Liver (tissue), 9 donors: ENCODE measurements around the gene MAPK7. TPM values are rescaled to one million over a fixed set of nuclear protein-coding genes. Genes with fewer than 3 reads are reported as not detected.

ENCODE experiments used
- DNase-seq: peaks from one replicate; pipeline ENCODE4 v3.0.0-alpha.2; 2017; ENCODE audit warnings: low spot score
- H3K27ac ChIP-seq, 2 donors: one replicate each; pipeline ENCODE4 v1.7.0; 2013; ENCODE audit warnings: inconsistent platforms in 2 of 2, low read length in 2 of 2, control low read depth in 1 of 2, low read depth in 1 of 2, mild to moderate bottlenecking in 1 of 2
- H3K27me3 ChIP-seq, 4 donors: one replicate each; pipeline versions ENCODE4 v1.6.1 to v1.7.0; 2013; ENCODE audit warnings: low read length in 3 of 4, inconsistent platforms in 1 of 4, mild to moderate bottlenecking in 1 of 4, moderate library complexity in 1 of 4; ENCODE audit not compliant: control insufficient read depth in 4 of 4, insufficient read depth in 4 of 4
- H3K36me3 ChIP-seq, 4 donors: one replicate each; pipeline versions ENCODE4 v1.6.1 to v1.7.0; 2013; ENCODE audit warnings: low read length in 3 of 4, mild to moderate bottlenecking in 3 of 4, low read depth in 1 of 4, moderate library complexity in 1 of 4; ENCODE audit not compliant: control insufficient read depth in 4 of 4, insufficient read depth in 3 of 4
- H3K4me1 ChIP-seq, 4 donors: one replicate each; pipeline versions ENCODE4 v1.6.1 to v1.7.0; 2013; ENCODE audit warnings: low read length in 3 of 4, mild to moderate bottlenecking in 3 of 4, moderate library complexity in 1 of 4; ENCODE audit not compliant: control insufficient read depth in 4 of 4, insufficient read depth in 4 of 4
- H3K4me3 ChIP-seq, 3 donors: one replicate each; pipeline versions ENCODE4 v1.6.1 to v1.7.0; 2013; ENCODE audit warnings: low read length in 3 of 3, control low read depth in 1 of 3, low read depth in 1 of 3, mild to moderate bottlenecking in 1 of 3
- H3K9ac ChIP-seq, 2 donors: one replicate each; pipeline ENCODE4 v1.7.0; 2013; ENCODE audit warnings: low read length in 2 of 2, mild to moderate bottlenecking in 2 of 2, moderate library complexity in 2 of 2, control low read depth in 1 of 2, low read depth in 1 of 2
- H3K9me3 ChIP-seq, 4 donors: one replicate each; pipeline versions ENCODE4 v1.6.1 to v1.7.0; 2013; ENCODE audit warnings: low read length in 3 of 4; ENCODE audit not compliant: control insufficient read depth in 4 of 4
- EGR1 ChIP-seq, 2 donors: IDR thresholded peaks; 2 replicates each; pipeline ENCODE4 v1.6.1; 2016 to 2018; ENCODE audit warnings: antibody characterized with exemption in 2 of 2, low read depth in 2 of 2
- FOXA1 ChIP-seq: IDR thresholded peaks from 2 replicates; pipeline ENCODE4 v1.6.1; 2016; ENCODE audit warnings: antibody characterized with exemption
- FOXA2 ChIP-seq: IDR thresholded peaks from 2 replicates; pipeline ENCODE4 v1.6.1; 2016; ENCODE audit warnings: antibody characterized with exemption
- GABPA ChIP-seq, 2 donors: IDR thresholded peaks in 1 of 2; conservative IDR thresholded peaks in 1 of 2; 2 replicates each; pipeline ENCODE4 v1.6.1; 2016; ENCODE audit warnings: antibody characterized with exemption in 2 of 2, mild to moderate bottlenecking in 1 of 2, moderate library complexity in 1 of 2
- HNF4A ChIP-seq, 2 donors: conservative IDR thresholded peaks; 2 replicates each; pipeline ENCODE4 v1.6.1; 2016; ENCODE audit warnings: antibody characterized with exemption in 2 of 2, mild to moderate bottlenecking in 2 of 2
- HNF4G ChIP-seq: IDR thresholded peaks from 2 replicates; pipeline ENCODE4 v1.6.1; 2016; ENCODE audit warnings: antibody characterized with exemption
- JUND ChIP-seq, 2 donors: IDR thresholded peaks; 2 replicates each; pipeline ENCODE4 v1.6.1; 2016; ENCODE audit warnings: antibody characterized with exemption in 2 of 2
- NR2F2 ChIP-seq: IDR thresholded peaks from 2 replicates; pipeline ENCODE4 v1.6.1; 2016; ENCODE audit warnings: antibody characterized with exemption
- RAD21 ChIP-seq, 2 donors: IDR thresholded peaks; 2 replicates each; pipeline ENCODE4 v1.6.1; 2016; ENCODE audit warnings: antibody characterized with exemption in 2 of 2, mild to moderate bottlenecking in 2 of 2
- RXRA ChIP-seq, 2 donors: IDR thresholded peaks; 2 replicates each; pipeline ENCODE4 v1.6.1; 2017 to 2018; ENCODE audit warnings: antibody characterized with exemption in 2 of 2, mild to moderate bottlenecking in 1 of 2
- SP1 ChIP-seq: IDR thresholded peaks from 2 replicates; pipeline ENCODE4 v1.6.1; 2018; ENCODE audit warnings: antibody characterized with exemption, mild to moderate bottlenecking
- TAF1 ChIP-seq: conservative IDR thresholded peaks from 2 replicates; pipeline ENCODE4 v1.6.1; 2016; ENCODE audit warnings: antibody characterized with exemption, mild to moderate bottlenecking
- YY1 ChIP-seq: IDR thresholded peaks from 2 replicates; pipeline ENCODE4 v1.6.1; 2016; ENCODE audit warnings: antibody characterized with exemption, mild to moderate bottlenecking
- WGBS: extraction: QIAGEN DNeasy Blood & Tissue Kit; methylation state at CpG from one replicate; pipeline ENCODE4 v1.1.7; 2013; 5-methylcytosine and 5-hydroxymethylcytosine counted together
- polyA plus RNA-seq, 2 donors: library from polyadenylated mRNA; stranded (reverse) in 1 of 2; unstranded in 1 of 2; fragments of 200-250 nt in 1 of 2; fragments of >200 nt in 1 of 2; fragmentation: Nextera tagmentation in 1 of 2; extraction: Ambion mirVana in 1 of 2; gene quantifications; one replicate each; pipeline versions ENCODE4 v1.2.1 to v1.2.3, GENCODE V29; 2013 to 2015
- total RNA-seq, 2 donors: library from RNA; depleted of rRNA; stranded (reverse); fragments of >200 nt; gene quantifications; one replicate each; pipeline ENCODE4 v1.2.3, GENCODE V29; 2014
- TF ChIP-seq, protein P1 (sequence below): fragments of 150-350 bp; IDR thresholded peaks from 2 replicates; pipeline ENCODE4 v1.5.1; 2017; ENCODE audit warnings: improper control_type of control experiment, low read depth, low read length; ENCODE audit not compliant: missing input control
- TF ChIP-seq, protein P2 (sequence below): IDR thresholded peaks from 2 replicates; pipeline ENCODE4 v1.6.1; 2016; ENCODE audit warnings: antibody characterized with exemption
- TF ChIP-seq, protein P3 (sequence below): IDR thresholded peaks from 2 replicates; pipeline ENCODE4 v1.6.1; 2016; ENCODE audit warnings: antibody characterized with exemption
- TF ChIP-seq, protein P4 (sequence below): IDR thresholded peaks from 2 replicates; pipeline ENCODE4 v1.6.1; 2016; ENCODE audit warnings: antibody characterized with exemption, mild to moderate bottlenecking
- donor health status: healthy.
- donor health status: healthy.
- donor health status: healthy.
- donor health status: healthy.
- donor health status: healthy.

MAPK7 gene
- total and polyA plus RNA-seq, 4 donors = 3.4 to 8.8 (median 5.2) TPM

DNA sequence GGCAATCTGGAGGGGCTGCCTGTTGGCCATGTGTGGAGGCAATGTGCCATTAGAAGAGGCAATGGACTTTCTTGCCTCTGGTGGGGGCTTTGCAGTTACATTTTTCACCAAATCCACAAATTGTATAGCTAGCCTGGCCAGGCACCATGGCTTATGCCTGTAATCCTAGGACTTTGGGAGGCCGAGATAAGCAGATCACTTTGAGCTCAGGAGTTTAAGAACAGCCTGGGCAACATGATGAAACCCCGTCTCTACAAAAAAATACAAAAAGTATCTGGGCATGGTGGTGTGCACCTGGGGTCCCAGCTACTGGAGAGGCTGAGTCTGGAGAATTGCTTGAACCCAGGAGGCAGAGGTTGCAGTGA lies 30.0 kb downstream of the MAPK7 start:
- Histone ChIP-seq H3K9ac (no peak overlapping the region), H3K4me1 (no peaks in the 10 kb centered on the region), H3K36me3 (no peaks in the 10 kb centered on the region), H3K27ac (no peak overlapping the region), H3K9me3 (no peaks in the 10 kb centered on the region), H3K27me3 (no peaks in the 10 kb centered on the region), H3K4me3 (no peak overlapping the region)
- TF ChIP-seq JUND (IDR thresholded peaks at IDR 0.05) = no peak
- 95% methylated on average over 2 of the region's 2 CpGs for WGBS
- DNase-seq = no peak

DNA sequence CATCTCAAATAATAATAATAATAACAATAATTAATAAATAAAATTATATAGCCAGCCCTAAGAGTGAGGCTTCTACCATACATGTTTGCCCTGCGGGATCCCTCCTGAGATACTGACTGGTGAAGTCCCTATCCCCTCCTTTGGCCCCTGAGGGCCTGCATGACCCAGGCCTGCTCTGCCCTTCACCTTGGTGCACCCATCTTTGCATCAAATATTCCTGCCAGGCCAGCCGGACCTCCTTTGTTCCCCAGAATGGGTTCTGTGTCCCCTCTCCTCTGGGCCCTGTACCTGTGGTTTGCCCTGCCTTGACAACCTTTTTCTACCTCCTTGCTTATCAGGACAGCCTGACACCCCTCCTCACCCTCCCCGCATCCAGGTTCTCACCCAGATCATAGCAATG lies 30.8 kb downstream of the MAPK7 start:
- Histone ChIP-seq H3K27me3 (no peaks in the 10 kb centered on the region), H3K36me3 (no peaks in the 10 kb centered on the region), H3K9ac (no peak overlapping the region), H3K9me3 (no peaks in the 10 kb centered on the region), H3K4me1 (no peaks in the 10 kb centered on the region), H3K27ac (no peak overlapping the region), H3K4me3 (no peak overlapping the region)
- DNase-seq = no peak
- WGBS = 96% methylated on average over 3 of the region's 3 CpGs
- TF ChIP-seq, protein P1, sequence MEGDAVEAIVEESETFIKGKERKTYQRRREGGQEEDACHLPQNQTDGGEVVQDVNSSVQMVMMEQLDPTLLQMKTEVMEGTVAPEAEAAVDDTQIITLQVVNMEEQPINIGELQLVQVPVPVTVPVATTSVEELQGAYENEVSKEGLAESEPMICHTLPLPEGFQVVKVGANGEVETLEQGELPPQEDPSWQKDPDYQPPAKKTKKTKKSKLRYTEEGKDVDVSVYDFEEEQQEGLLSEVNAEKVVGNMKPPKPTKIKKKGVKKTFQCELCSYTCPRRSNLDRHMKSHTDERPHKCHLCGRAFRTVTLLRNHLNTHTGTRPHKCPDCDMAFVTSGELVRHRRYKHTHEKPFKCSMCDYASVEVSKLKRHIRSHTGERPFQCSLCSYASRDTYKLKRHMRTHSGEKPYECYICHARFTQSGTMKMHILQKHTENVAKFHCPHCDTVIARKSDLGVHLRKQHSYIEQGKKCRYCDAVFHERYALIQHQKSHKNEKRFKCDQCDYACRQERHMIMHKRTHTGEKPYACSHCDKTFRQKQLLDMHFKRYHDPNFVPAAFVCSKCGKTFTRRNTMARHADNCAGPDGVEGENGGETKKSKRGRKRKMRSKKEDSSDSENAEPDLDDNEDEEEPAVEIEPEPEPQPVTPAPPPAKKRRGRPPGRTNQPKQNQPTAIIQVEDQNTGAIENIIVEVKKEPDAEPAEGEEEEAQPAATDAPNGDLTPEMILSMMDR = no peak
- TF ChIP-seq YY1 = no peak
- no peak for TF ChIP-seq GABPA (IDR thresholded peaks at IDR 0.05 in 1 of 2, conservative IDR thresholded peaks at IDR 0.05 in 1 of 2)
- no peak for TF ChIP-seq JUND (IDR thresholded peaks at IDR 0.05)
- TF ChIP-seq HNF4A (conservative IDR thresholded peaks at IDR 0.05) = no peak
- TF ChIP-seq, protein P2, sequence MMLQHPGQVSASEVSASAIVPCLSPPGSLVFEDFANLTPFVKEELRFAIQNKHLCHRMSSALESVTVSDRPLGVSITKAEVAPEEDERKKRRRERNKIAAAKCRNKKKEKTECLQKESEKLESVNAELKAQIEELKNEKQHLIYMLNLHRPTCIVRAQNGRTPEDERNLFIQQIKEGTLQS = no peak
- TF ChIP-seq FOXA1 = no peak
- no peak for TF ChIP-seq NR2F2
- TF ChIP-seq TAF1 = no peak
- TF ChIP-seq RXRA (IDR thresholded peaks at IDR 0.05) = no peak
- TF ChIP-seq EGR1 (IDR thresholded peaks at IDR 0.05; ENCODE audit: low read depth in 2 of 2) = no peak
- no peak for TF ChIP-seq FOXA2
- no peak for TF ChIP-seq SP1
- TF ChIP-seq, protein P3, sequence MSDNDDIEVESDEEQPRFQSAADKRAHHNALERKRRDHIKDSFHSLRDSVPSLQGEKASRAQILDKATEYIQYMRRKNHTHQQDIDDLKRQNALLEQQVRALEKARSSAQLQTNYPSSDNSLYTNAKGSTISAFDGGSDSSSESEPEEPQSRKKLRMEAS = no peak

DNA sequence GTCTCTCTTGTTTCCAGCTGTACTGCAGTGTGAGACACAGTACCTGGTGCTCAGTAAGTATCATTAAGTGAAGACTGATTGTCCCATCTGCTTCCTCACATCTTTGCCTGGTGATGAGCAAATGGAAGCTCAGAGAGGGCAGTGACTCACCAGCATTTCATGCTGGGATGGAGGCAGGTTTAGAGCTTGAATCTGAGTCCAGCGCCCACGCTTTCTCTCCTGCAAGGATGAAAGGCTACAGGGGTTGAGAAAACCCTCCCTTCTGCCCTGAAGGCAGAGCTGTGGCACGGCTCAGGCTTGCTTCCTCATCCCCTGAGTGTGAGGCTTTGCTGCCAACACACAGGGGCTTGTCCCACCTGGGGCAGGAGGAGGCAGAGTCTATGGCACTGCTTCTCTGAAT lies 31.2 kb downstream of the MAPK7 start:
- Histone ChIP-seq H3K36me3 (no peaks in the 10 kb centered on the region), H3K4me3 (no peak overlapping the region), H3K27me3 (no peaks in the 10 kb centered on the region), H3K9me3 (no peaks in the 10 kb centered on the region), H3K9ac (no peak overlapping the region), H3K27ac (no peak overlapping the region), H3K4me1 (no peaks in the 10 kb centered on the region)
- DNase-seq = no peak
- 87% methylated on average over 3 of the region's 3 CpGs for WGBS
- TF ChIP-seq SP1 (no peak), FOXA2 (no peak), JUND (IDR thresholded peaks at IDR 0.05) (no peak), EGR1 (IDR thresholded peaks at IDR 0.05; ENCODE audit: low read depth in 2 of 2) (no peak), HNF4G (no peak), YY1 (no peak), RXRA (IDR thresholded peaks at IDR 0.05) (no peak), FOXA1 (no peak), RAD21 (IDR thresholded peaks at IDR 0.05) (no peak), GABPA (IDR thresholded peaks at IDR 0.05 in 1 of 2, conservative IDR thresholded peaks at IDR 0.05 in 1 of 2) (no peak), TAF1 (no peak), NR2F2 (no peak), HNF4A (conservative IDR thresholded peaks at IDR 0.05) (no peak)
- TF ChIP-seq, protein P3 = no peak
- TF ChIP-seq, protein P1 = no peak
- TF ChIP-seq, protein P2 = no peak
- TF ChIP-seq, protein P4, sequence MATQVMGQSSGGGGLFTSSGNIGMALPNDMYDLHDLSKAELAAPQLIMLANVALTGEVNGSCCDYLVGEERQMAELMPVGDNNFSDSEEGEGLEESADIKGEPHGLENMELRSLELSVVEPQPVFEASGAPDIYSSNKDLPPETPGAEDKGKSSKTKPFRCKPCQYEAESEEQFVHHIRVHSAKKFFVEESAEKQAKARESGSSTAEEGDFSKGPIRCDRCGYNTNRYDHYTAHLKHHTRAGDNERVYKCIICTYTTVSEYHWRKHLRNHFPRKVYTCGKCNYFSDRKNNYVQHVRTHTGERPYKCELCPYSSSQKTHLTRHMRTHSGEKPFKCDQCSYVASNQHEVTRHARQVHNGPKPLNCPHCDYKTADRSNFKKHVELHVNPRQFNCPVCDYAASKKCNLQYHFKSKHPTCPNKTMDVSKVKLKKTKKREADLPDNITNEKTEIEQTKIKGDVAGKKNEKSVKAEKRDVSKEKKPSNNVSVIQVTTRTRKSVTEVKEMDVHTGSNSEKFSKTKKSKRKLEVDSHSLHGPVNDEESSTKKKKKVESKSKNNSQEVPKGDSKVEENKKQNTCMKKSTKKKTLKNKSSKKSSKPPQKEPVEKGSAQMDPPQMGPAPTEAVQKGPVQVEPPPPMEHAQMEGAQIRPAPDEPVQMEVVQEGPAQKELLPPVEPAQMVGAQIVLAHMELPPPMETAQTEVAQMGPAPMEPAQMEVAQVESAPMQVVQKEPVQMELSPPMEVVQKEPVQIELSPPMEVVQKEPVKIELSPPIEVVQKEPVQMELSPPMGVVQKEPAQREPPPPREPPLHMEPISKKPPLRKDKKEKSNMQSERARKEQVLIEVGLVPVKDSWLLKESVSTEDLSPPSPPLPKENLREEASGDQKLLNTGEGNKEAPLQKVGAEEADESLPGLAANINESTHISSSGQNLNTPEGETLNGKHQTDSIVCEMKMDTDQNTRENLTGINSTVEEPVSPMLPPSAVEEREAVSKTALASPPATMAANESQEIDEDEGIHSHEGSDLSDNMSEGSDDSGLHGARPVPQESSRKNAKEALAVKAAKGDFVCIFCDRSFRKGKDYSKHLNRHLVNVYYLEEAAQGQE = no peak
